Measurements from ENCODE around the gene BMP15. TPM values are rescaled to one million over a fixed set of nuclear protein-coding genes. Genes with fewer than 3 reads are reported as not detected.

Gene BMP15
- total RNA-seq, 1 experiment from 2014 or later: not detected

DNA sequence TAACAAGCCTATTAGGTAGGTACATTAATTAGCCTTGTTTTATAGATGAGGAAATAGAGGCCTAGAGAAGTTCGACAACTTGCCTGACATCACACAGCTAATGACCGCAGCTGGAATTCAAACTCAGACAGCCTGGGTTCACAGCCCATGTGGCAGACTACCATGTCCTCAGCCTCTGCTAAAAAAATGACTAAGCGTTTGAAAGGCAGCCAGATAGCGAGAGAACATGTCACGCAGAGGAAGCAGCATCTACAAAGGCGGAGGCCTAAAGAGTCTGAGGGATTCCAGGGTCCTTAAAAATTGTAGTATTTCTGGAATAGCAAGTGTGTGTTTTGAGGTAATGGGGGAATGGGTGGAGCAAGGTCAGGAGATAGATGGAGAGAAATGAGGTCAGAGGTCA is 33.2 kb upstream of the BMP15 start:
- no peaks in the 10 kb centered on the region for H3K9me3 ChIP-seq (ENCODE audit: control insufficient read depth, insufficient read depth, low read depth, low read length)
- intact Hi-C loops (cut with micrococcal nuclease; ENCODE audit: unreplicated experiment): no loop called here
- no peak for ATAC-seq
- H3K4me1 ChIP-seq (ENCODE audit: control insufficient read depth, insufficient read depth, low read length): no peaks in the 10 kb centered on the region
- H3K4me3 ChIP-seq (ENCODE audit: low read depth in 2 of 2, low read length in 2 of 2): no peak overlapping the region
- POLR2A ChIA-PET: no interaction called here
- CTCF ChIA-PET: no interaction called here
- in situ Hi-C loops (cut with HindIII; ENCODE audit: low pct_unique_long_range_greater_than_20kb, low sequenced_read_pairs): no loop called here
- no peaks in the 10 kb centered on the region for H3K36me3 ChIP-seq (ENCODE audit: control insufficient read depth, insufficient read depth, low read length)
- DNase-seq (ENCODE audit: low read depth, low spot score): no peak
- TF ChIP-seq SIN3A (IDR thresholded peaks at IDR 0.05; ENCODE audit: borderline replicate concordance, insufficient read depth, low read depth, low read length) (no peak), POLR2AphosphoS5 (IDR thresholded peaks at IDR 0.05; ENCODE audit: low read depth, low read length) (no peak), TCF7L2 (IDR thresholded peaks at IDR 0.05; ENCODE audit: low read depth, low read length) (no peak), REST (IDR thresholded peaks at IDR 0.05; ENCODE audit: insufficient read depth in 1 of 2, low read depth in 2 of 2, low read length in 1 of 2) (no peak)
- TF ChIP-seq, protein P1, sequence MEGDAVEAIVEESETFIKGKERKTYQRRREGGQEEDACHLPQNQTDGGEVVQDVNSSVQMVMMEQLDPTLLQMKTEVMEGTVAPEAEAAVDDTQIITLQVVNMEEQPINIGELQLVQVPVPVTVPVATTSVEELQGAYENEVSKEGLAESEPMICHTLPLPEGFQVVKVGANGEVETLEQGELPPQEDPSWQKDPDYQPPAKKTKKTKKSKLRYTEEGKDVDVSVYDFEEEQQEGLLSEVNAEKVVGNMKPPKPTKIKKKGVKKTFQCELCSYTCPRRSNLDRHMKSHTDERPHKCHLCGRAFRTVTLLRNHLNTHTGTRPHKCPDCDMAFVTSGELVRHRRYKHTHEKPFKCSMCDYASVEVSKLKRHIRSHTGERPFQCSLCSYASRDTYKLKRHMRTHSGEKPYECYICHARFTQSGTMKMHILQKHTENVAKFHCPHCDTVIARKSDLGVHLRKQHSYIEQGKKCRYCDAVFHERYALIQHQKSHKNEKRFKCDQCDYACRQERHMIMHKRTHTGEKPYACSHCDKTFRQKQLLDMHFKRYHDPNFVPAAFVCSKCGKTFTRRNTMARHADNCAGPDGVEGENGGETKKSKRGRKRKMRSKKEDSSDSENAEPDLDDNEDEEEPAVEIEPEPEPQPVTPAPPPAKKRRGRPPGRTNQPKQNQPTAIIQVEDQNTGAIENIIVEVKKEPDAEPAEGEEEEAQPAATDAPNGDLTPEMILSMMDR (IDR thresholded peaks at IDR 0.05): no peak
- BruUV-seq (replicated peaks): no TSS peak
- H3K27me3 ChIP-seq (ENCODE audit: control insufficient read depth, insufficient read depth, low read length): no peaks in the 10 kb centered on the region
- H3K27ac ChIP-seq (ENCODE audit: low read length): no peak overlapping the region

GRCh38 chrX:50881028-50881427 is 29.5 kb upstream of the BMP15 start:
- ChIA-PET POLR2A (no interaction called here), CTCF (no interaction called here)
- Histone ChIP-seq H3K4me3 (ENCODE audit: low read depth in 2 of 2, low read length in 2 of 2) (no peak overlapping the region), H3K36me3 (ENCODE audit: control insufficient read depth, insufficient read depth, low read length) (no peaks in the 10 kb centered on the region), H3K27me3 (ENCODE audit: control insufficient read depth, insufficient read depth, low read length) (no peaks in the 10 kb centered on the region), H3K9me3 (ENCODE audit: control insufficient read depth, insufficient read depth, low read depth, low read length) (no peaks in the 10 kb centered on the region), H3K4me1 (ENCODE audit: control insufficient read depth, insufficient read depth, low read length) (no peaks in the 10 kb centered on the region), H3K27ac (ENCODE audit: low read length) (no peak overlapping the region)
- ATAC-seq (no peak), DNase-seq (ENCODE audit: low read depth, low spot score) (no peak)
- in situ Hi-C loops (cut with HindIII; ENCODE audit: low pct_unique_long_range_greater_than_20kb, low sequenced_read_pairs): no loop called here
- TF ChIP-seq POLR2AphosphoS5 (IDR thresholded peaks at IDR 0.05; ENCODE audit: low read depth, low read length) (no peak), TCF7L2 (IDR thresholded peaks at IDR 0.05; ENCODE audit: low read depth, low read length) (no peak), REST (IDR thresholded peaks at IDR 0.05; ENCODE audit: insufficient read depth in 1 of 2, low read depth in 2 of 2, low read length in 1 of 2) (no peak), SIN3A (IDR thresholded peaks at IDR 0.05; ENCODE audit: borderline replicate concordance, insufficient read depth, low read depth, low read length) (no peak)
- TF ChIP-seq, protein P1 (IDR thresholded peaks at IDR 0.05): no peak
- intact Hi-C loops (cut with micrococcal nuclease; ENCODE audit: unreplicated experiment): no loop called here
- BruUV-seq (replicated peaks): no TSS peak

Measured in Panc1 (cell line).